Right ventricle myocardium inferior (tissue), 1 donor: ENCODE measurements around the gene LMAN2. TPM values are rescaled to one million over a fixed set of nuclear protein-coding genes. Genes with fewer than 3 reads are reported as not detected.
A peak's percentile ranks its signal among the peaks of the same experiment; 100 is the strongest.

Experiments
- ATAC-seq: fragments of 200-7000 bp; cut with Tn5 transposase; one replicate; pipeline ENCODE4 v1.9.1; 2020; ENCODE audit warnings: mild to moderate bottlenecking, moderate library complexity
- DNase-seq: peaks from one replicate; pipeline ENCODE4 v3.0.0; 2021; ENCODE audit errors: missing footprints
- intact Hi-C: fragments of 100-400 bp; cut with DNase I; formaldehyde crosslinking; loops from one replicate; pipeline ENCODE4 v1.11.0; 2022
- total RNA-seq: library from RNA; stranded (reverse); fragmentation: NEBNext Ultra II Directional; extraction: Animal tissue kit (Norgen Biotek cat#: 25700); gene quantifications from one replicate; pipeline ENCODE4 v1.2.1, GENCODE V29; 2021
- donor health status: DM: no; HTN: yes; CAD: no; lungs with severe emphysema.

LMAN2 gene
- total RNA-seq, 1 donor from 2014 or later, result 72.3 TPM

- intact Hi-C loops, result no loop called here
- DNase-seq (peak; percentile 42), ATAC-seq (peak; percentile 76)
Measured at GRCh38 chr5:177334781-177335700, 16.4 kb downstream of the LMAN2 start.

- DNase-seq, result peak; percentile 23
- intact Hi-C loops, result no loop called here
- no peak for ATAC-seq
Measured at GRCh38 chr5:177334155-177334551, 17.3 kb downstream of the LMAN2 start.

DNA sequence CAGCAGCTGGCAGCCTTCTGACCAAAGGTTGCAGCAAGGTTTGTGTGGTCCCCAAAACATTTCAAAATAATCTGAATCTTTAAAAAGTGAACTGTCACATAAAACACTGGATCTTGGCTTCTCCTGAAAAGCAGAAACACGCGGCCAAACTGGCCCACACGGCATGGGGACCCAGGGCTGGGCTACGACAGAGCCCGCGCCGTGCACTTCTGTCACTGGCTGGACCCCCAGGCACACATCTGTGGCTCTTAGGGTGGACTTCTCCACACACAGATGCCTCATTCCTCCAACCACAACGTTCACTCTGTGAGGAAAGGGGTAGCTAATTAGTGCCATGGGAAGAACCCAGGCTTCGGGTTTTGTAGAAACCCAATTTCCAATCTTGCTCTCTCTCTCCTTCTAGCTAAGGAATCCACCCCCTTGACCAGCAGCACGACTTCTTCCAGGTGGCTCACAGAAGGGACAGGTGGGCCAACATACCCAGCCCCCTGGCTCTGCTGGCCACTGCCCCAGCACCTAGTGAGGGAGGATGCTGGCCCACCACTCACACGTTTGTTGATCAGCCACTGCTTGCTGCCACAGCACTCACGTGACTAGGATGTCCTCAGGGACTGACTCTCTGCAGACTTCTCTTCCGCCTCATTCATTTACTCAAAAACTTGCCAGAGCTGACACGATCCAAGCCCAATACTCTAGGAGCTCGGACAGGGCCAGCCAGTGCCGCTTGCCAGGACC is 17.9 kb downstream of the LMAN2 start:
- no peak for DNase-seq
- ATAC-seq, result no peak
- intact Hi-C loops, result no loop called here

- intact Hi-C loops, result no loop called here
- DNase-seq, result peak; percentile 53
- no peak for ATAC-seq
Measured at GRCh38 chr5:177332896-177333260, 18.6 kb downstream of the LMAN2 start.

- intact Hi-C loops, result no loop called here
- DNase-seq, result no peak
Measured at GRCh38 chr5:177332031-177332895, 19.2 kb downstream of the LMAN2 start.

DNA sequence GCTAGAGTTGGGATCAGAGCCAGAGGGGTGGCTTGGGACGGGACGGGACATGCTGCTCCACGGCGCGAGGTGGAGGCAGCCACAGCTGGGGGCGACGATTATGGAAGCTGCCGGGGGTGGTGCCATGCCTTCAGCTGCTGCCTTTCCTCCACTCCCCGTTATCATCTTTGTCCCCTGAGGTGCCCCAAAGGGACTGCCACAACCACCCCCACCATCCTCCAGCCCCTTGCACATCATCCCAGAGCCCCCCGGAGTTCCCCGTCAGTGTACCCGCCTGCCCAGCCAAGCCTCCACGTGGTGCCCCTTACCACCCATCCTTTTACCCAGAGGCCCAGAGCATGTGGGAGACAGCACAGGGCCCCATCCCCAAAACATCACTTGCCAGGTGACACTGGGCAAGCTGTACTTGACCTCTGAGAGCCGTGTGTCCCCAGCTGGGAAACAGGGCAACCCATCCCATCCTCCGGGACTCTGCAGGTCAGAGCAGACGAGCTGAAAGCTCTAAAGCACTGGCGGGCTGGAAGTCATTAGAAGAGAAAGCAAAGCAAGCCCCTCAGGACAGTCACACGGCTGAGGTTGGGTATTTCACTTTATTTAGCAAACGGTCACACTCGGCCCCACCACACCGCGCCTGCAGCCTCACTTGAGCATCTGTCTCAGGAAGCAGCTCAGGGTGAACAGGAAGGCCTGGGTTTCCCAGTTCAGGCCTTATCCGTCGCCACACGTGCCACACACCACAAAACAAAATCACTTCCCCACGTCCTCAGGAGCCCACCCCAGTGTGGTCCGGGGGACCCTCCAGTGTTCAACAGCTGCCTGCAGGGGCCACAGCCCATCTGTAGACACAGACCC is 20.3 kb downstream of the LMAN2 start:
- ATAC-seq, result no peak
- peak; percentile 35 for DNase-seq

More at GRCh38 chr5:177332031-177332895, 19.2 kb downstream of the LMAN2 start:
- no peak for ATAC-seq

DNA sequence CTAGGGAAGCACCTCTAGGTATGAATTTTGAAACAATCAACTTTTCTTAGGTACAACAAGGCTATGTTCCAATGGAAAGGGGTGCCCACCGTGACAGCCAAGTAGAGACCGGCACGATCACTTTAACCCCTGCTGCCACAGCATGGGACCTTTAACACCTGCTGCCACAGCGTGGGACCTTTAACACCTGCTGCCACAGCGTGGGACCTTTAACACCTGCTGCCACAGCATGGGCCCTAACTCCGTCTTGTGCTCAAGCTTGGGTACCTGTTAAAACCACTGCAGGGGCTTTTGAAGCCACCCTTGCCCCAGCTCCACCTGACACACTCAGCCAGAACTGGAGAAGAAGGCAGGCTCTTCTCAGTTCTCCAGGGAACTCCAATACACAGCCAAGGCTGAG is 21.6 kb downstream of the LMAN2 start:
- ATAC-seq (no peak), DNase-seq (no peak)
- intact Hi-C loops, result no loop called here

More for the DNA sequence above, 20.3 kb downstream of the LMAN2 start:
- intact Hi-C loops, result no loop called here

GRCh38 chr5:177328545-177329231 is 22.8 kb downstream of the LMAN2 start:
- ATAC-seq (no peak), DNase-seq (peak; percentile 48)
- intact Hi-C loops, result no loop called here

DNA sequence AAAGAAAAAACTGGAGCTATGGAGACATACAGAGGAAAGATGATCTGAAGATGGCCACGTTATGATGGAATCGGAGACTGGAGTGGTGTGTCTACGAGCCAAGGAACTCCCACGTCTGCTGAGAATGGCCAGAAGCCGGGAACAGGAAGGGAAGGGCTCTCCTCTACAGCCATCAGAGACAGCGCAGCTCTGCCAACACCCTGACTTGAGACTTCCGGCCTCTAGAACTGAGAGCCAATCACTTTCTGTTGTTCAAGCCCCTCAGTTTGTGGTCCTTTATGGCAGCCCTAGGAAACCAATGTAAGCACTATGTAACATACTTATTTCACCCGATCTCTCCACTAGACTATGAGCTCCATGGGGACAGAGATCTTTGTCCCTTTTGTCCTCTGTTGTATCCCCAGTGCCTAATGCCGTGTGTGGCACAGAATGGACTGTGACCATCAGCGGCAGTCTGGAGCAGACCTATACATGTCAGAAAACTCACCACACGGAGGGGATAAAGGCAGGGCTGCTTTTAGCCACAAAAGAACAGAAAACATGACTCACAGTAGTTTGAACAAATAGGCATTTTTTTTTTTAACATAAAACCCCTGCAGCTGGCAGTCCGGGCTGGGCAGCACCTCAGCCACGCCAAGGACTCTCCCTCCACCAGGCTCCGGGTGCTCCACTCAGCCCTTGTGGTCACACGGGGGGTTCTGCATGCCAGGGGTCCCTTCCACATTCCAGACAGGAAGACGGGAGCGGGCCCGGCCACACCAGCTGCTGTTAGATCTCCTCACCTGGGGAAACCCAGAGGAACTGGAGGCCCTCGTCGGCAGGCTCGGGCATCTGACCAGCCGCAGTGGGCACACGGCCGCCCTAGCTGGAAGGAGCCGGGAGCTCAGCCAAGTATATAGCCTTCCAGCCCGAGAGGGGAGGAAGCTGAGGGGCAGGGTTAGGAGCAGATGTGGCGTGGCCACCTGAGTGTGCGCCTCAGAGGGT is 23.6 kb downstream of the LMAN2 start:
- peak; percentile 74 for ATAC-seq
- peak; percentile 76 for DNase-seq
- intact Hi-C loops, result no loop called here

DNA sequence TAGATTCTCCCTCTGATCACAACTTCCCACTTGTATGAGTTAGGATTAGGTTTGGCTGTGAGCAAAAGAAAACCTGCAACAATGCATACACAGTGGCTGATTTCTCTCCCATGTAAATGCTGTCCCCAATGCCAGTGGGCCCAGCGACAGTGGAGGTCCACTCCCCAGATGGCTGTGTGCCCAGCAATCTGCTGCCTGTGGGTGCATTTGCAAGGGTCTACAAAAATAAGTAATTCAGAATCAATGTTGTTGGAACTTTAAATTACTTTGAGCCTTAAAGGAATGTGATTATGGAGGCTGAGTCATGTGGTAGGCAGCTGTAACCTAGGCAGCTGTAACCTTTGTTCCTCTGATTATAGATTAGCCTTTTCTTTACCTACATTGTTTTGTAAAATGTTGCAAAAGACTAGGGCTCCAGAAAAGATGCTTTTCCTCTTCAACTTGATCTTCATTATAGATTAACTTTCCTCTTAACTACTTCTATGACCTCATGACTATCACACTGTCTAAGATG is 25.5 kb downstream of the LMAN2 start:
- intact Hi-C loops, result no loop called here
- DNase-seq (no peak), ATAC-seq (no peak)

GRCh38 chr5:177320879-177321278 is 30.6 kb downstream of the LMAN2 start:
- intact Hi-C loops, result no loop called here
- peak; percentile 42 for ATAC-seq

DNA sequence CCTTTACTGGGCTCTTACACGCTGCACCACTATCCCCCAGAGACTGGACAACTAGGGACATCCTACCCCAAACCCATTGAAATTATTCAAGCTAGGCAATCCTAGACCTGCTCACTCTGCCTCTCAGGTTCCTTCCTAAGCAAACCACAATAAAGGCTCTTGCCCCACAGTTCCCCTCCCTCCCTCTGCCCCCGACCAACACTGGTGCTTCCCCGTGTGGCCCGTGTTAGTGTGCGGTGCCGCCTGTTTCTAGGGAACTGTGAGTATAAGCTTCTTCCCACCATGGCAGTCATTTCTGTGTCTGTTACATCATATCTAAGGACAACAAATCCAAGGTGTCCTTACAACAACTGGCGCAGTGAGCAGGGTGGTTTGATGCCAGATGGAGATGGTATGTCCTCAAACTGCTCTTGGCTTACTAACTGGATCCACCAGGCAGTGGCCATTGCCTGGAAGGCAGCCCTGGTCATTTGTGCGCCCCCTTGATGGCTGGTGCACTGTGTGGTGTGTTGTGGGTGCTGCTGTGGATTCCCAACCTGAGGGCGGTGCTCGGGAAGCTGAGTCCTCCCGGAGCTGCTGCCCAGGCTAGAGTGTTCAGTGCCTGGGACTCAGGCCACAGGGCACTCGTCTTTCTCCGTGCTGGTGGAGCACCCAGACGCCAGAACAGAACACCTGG is 31.4 kb downstream of the LMAN2 start:
- DNase-seq (peak; percentile 79), ATAC-seq (no peak)
- intact Hi-C loops, result loop anchor here (5.0 kb wide), 1 partner anchor 132 kb away; no protein-coding TSS in a partner anchor

More at GRCh38 chr5:177320879-177321278, 30.6 kb downstream of the LMAN2 start:
- DNase-seq, result peak; percentile 41

- DNase-seq (peak; percentile 74), ATAC-seq (no peak)
- intact Hi-C loops, result loop anchor here (5.0 kb wide), 1 partner anchor 134 kb away; no protein-coding TSS in a partner anchor
Measured at GRCh38 chr5:177317959-177318377, 33.5 kb downstream of the LMAN2 start.

- no peak for DNase-seq
- no peak for ATAC-seq
- intact Hi-C loops, result loop anchor here (5.0 kb wide), 1 partner anchor 136 kb away; no protein-coding TSS in a partner anchor
Measured at GRCh38 chr5:177316005-177316404, 35.5 kb downstream of the LMAN2 start.

- DNase-seq, result no peak
- intact Hi-C loops, result loop anchor here (5.0 kb wide), 1 partner anchor 137 kb away; no protein-coding TSS in a partner anchor
- no peak for ATAC-seq
Measured at GRCh38 chr5:177315411-177315810, 36.1 kb downstream of the LMAN2 start.
